HEK293 (cell line): Measurements from ENCODE around the gene NTRK3.

ENCODE experiments used
- CTCF ChIA-PET: fragments of 350-600 bp; formaldehyde crosslinking; extraction: SDS; loops from one replicate; lab custom pipeline; 2021; ENCODE audit warnings: antibody characterized with exemption; lab: Yijun Ruan, JAX
- POLR2A ChIA-PET: fragments of 300-600 bp; formaldehyde crosslinking; extraction: SDS; loops from one replicate; lab custom pipeline; 2020; ENCODE audit warnings: antibody characterized with exemption, inconsistent platforms; lab: Yijun Ruan, JAX
- H3K27ac ChIP-seq: fragments of 200-500 bp; sonication (Bioruptor generic); 2 replicates; pipeline ENCODE4 v1.5.1; 2014; ENCODE audit warnings: low read depth, low read length, control low read depth, inconsistent platforms; ENCODE audit errors: extremely low read depth
- H3K36me3 ChIP-seq, 2 experiments: fragments of 200-500 bp in 1 of 2; sonication (Bioruptor generic) in 1 of 2; 1 replicate in 1 of 2; 2 replicates in 1 of 2; pipeline ENCODE4 v1.5.1; 2014 to 2017; ENCODE audit warnings: inconsistent platforms in 2 of 2, low read length in 2 of 2; ENCODE audit not compliant: control insufficient read depth in 2 of 2, insufficient read depth in 1 of 2
- H3K4me1 ChIP-seq: fragments of 200-500 bp; sonication (Bioruptor generic); 2 replicates; pipeline ENCODE4 v1.5.1; 2014; ENCODE audit warnings: mild to moderate bottlenecking, low read length, inconsistent platforms; ENCODE audit not compliant: control insufficient read depth, insufficient read depth
- H3K4me3 ChIP-seq: 2 replicates; pipeline ENCODE4 v1.5.1; 2011; ENCODE audit warnings: low read depth, mild to moderate bottlenecking, control low read depth, low read length, moderate library complexity
- H3K9me3 ChIP-seq: fragments of 200-500 bp; sonication (Bioruptor generic); 2 replicates; pipeline ENCODE4 v1.5.1; 2014; ENCODE audit warnings: low read depth, low read length, inconsistent platforms; ENCODE audit not compliant: control insufficient read depth, insufficient read depth
- EGR2 ChIP-seq: fragments of 450-650 bp; formaldehyde crosslinking; IDR thresholded peaks from 2 replicates; pipeline ENCODE4 v1.5.1; 2016; ENCODE audit warnings: low read depth, missing biosample characterization, missing genetic modification characterization
- HOXA7 ChIP-seq: sonication (generic); formaldehyde crosslinking; IDR thresholded peaks from 2 replicates; pipeline ENCODE4 v1.8.1; 2022; ENCODE audit warnings: missing genetic modification reagents, borderline replicate concordance
- KLF9 ChIP-seq: fragments of 450-650 bp; formaldehyde crosslinking; IDR thresholded peaks from 2 replicates; pipeline ENCODE4 v1.5.1; 2016; ENCODE audit warnings: missing biosample characterization, missing genetic modification characterization, low read depth
- OVOL3 ChIP-seq: fragments of 450-650 bp; formaldehyde crosslinking; IDR thresholded peaks from 2 replicates; pipeline ENCODE4 v1.5.1; 2016; ENCODE audit warnings: missing biosample characterization, missing genetic modification characterization
- SP2 ChIP-seq: fragments of 450-650 bp; formaldehyde crosslinking; IDR thresholded peaks from 2 replicates; pipeline ENCODE4 v1.5.1; 2016; ENCODE audit warnings: missing biosample characterization, missing genetic modification characterization
- SP7 ChIP-seq: fragments of 450-650 bp; formaldehyde crosslinking; IDR thresholded peaks from 2 replicates; pipeline ENCODE4 v1.5.1; 2016; ENCODE audit warnings: missing biosample characterization, missing genetic modification characterization
- YY1 ChIP-seq: fragments of 450-650 bp; formaldehyde crosslinking; IDR thresholded peaks from 2 replicates; pipeline ENCODE4 v1.5.1; 2018; ENCODE audit warnings: missing biosample characterization, missing genetic modification characterization
- ZBTB20 ChIP-seq: fragments of 450-650 bp; formaldehyde crosslinking; IDR thresholded peaks from 2 replicates; pipeline ENCODE4 v1.5.1; 2016; ENCODE audit warnings: missing biosample characterization, missing genetic modification characterization
- ZEB2 ChIP-seq: fragments of 450-650 bp; formaldehyde crosslinking; IDR thresholded peaks from 2 replicates; pipeline ENCODE4 v1.5.1; 2016; ENCODE audit warnings: missing biosample characterization, missing genetic modification characterization
- ZFP37 ChIP-seq: fragments of 450-650 bp; formaldehyde crosslinking; IDR thresholded peaks from 2 replicates; pipeline ENCODE4 v1.5.1; 2016; ENCODE audit warnings: missing biosample characterization, missing genetic modification characterization
- ZNF366 ChIP-seq: fragments of 450-650 bp; formaldehyde crosslinking; conservative IDR thresholded peaks from 2 replicates; pipeline ENCODE4 v1.5.1; 2016; ENCODE audit warnings: missing biosample characterization, missing genetic modification characterization
- ZNF555 ChIP-seq: fragments of 450-650 bp; formaldehyde crosslinking; conservative IDR thresholded peaks from 2 replicates; pipeline ENCODE4 v1.5.1; 2017; ENCODE audit warnings: missing biosample characterization, mild to moderate bottlenecking, missing genetic modification characterization, inconsistent platforms
- ZNF571 ChIP-seq: fragments of 450-650 bp; formaldehyde crosslinking; IDR thresholded peaks from 2 replicates; pipeline ENCODE4 v1.5.0; 2017; ENCODE audit warnings: missing biosample characterization, missing genetic modification characterization
- ZNF600 ChIP-seq: fragments of 450-650 bp; formaldehyde crosslinking; IDR thresholded peaks from 2 replicates; pipeline ENCODE4 v1.5.1; 2016; ENCODE audit warnings: missing biosample characterization, missing genetic modification characterization
- ZNF610 ChIP-seq: fragments of 450-650 bp; formaldehyde crosslinking; IDR thresholded peaks from 2 replicates; pipeline ENCODE4 v1.5.1; 2016; ENCODE audit warnings: missing biosample characterization, missing genetic modification characterization, borderline replicate concordance
- ZNF701 ChIP-seq: fragments of 450-650 bp; formaldehyde crosslinking; IDR thresholded peaks from 2 replicates; pipeline ENCODE4 v1.5.1; 2016; ENCODE audit warnings: missing biosample characterization, missing genetic modification characterization
- ZNF791 ChIP-seq: fragments of 450-650 bp; formaldehyde crosslinking; IDR thresholded peaks from 2 replicates; pipeline ENCODE4 v1.5.1; 2016; ENCODE audit warnings: missing biosample characterization, missing genetic modification characterization
- ZSCAN23 ChIP-seq: fragments of 450-650 bp; formaldehyde crosslinking; IDR thresholded peaks from 2 replicates; pipeline ENCODE4 v1.5.1; 2016; ENCODE audit warnings: missing biosample characterization, missing genetic modification characterization
- TF ChIP-seq, protein P1 (sequence below): fragments of 450-650 bp; formaldehyde crosslinking; IDR thresholded peaks from 2 replicates; pipeline ENCODE4 v1.5.1; 2016; ENCODE audit warnings: missing biosample characterization, missing genetic modification characterization
- TF ChIP-seq, protein P2 (sequence below): fragments of 450-650 bp; formaldehyde crosslinking; IDR thresholded peaks from 2 replicates; pipeline ENCODE4 v1.5.1; 2016; ENCODE audit warnings: missing biosample characterization, missing genetic modification characterization, low read depth

Gene NTRK3

DNA sequence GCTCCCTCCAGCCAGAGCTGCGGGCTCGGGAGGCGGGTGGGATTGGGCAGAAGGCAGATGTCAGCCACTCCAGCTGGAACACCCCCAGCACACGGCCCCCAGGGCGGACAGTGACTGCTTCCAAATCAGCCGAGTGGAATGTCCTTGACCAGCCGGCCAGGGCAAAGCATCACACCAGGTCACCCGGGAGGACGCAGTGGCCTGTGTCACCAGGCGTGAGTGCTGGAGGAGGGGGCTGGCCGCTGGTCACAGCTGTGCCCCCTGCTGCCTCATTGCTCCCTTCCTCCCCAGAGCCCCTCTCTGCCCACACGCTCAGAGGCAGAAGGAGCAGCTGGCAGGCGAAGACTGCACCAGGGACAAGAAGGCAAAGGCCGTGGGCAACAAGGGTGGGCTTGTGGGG, 33.5 kb downstream of the NTRK3 start (continued):
- TF ChIP-seq, protein P1, sequence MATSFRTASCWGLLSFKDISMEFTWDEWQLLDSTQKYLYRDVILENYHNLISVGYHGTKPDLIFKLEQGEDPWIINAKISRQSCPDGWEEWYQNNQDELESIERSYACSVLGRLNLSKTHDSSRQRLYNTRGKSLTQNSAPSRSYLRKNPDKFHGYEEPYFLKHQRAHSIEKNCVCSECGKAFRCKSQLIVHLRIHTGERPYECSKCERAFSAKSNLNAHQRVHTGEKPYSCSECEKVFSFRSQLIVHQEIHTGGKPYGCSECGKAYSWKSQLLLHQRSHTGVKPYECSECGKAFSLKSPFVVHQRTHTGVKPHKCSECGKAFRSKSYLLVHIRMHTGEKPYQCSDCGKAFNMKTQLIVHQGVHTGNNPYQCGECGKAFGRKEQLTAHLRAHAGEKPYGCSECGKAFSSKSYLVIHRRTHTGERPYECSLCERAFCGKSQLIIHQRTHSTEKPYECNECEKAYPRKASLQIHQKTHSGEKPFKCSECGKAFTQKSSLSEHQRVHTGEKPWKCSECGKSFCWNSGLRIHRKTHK: no peak

DNA sequence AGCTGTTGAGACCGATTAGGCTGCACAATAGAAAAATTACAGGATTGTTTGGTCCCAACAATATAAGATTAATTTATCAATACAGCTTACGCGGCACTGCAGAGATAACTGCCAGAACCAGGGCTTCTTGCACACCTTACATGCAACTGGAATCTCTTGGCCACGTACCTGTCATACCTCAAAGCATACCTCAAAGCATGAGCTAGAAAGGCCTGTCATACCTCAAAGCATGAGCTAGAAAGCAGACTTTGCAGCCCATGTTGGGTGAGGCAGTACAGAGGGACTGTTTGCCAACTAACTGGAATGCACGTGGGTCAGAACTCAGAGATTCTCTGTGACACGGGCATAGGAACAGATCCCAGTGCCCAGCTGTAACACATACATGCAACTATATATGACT, 34.7 kb downstream of the NTRK3 start:
- ChIA-PET POLR2A (no interaction called here), CTCF (interaction anchor here (0.6 to 7.6 kb wide), 3 partner anchors 22 to 109 kb away, joined by 3 to 56 read pairs (median 4); no protein-coding TSS in a partner anchor)
- H3K27ac ChIP-seq: no peak overlapping the region
- no peak overlapping the region for H3K4me3 ChIP-seq
- no peaks in the 10 kb centered on the region for H3K36me3 ChIP-seq
- no peaks in the 10 kb centered on the region for H3K4me1 ChIP-seq
- TF ChIP-seq ZNF610: no peak
- TF ChIP-seq ZNF571 (tag by site-specific recombination): no peak
- no peaks in the 10 kb centered on the region for H3K9me3 ChIP-seq

DNA sequence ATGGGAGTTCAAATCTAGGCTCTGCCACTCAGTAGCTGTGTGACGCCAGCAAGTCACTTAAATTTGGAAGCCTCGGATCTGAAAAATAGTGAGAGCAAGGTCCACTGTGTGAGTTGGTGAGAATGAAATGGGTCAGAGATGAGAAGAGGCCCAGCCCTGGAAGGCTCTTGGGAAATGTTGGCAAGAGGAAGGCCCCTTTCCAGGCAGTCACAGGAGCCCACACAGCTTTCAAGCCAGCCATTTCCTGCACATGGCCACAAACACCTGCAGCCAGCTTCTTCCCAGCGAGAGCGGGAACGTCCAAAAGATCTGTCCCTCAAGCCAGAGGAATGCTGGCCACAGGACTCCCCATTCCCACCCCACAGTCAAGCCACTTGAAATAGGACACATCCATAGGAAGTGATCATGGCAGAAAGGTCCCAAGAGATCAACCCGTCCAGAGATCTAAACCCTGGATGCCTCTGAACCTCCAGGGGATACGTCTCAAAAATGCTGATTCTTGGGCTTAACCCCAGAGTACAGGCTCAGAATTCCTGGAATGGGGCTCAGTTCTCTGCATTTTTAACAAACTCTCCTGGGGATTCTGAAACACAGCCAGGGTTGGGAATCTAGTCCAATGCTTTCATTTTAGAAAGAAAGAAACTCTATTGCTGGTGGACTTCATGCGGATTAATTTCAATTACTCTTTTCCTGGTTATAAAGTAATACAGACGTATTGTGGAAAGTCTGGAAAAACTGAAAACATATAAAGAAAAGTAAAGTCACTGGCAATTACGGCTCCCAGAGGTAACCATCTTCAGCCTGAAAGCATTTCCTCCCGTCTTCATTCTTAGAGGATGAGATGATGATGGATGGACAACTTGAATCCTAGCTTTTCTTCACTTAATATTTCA, 35.9 kb downstream of the NTRK3 start:
- no peaks in the 10 kb centered on the region for H3K9me3 ChIP-seq
- no peaks in the 10 kb centered on the region for H3K4me1 ChIP-seq
- no peak for TF ChIP-seq KLF9
- no peak for TF ChIP-seq ZFP37
- no peak for TF ChIP-seq ZNF600 (tag by site-specific recombination)
- TF ChIP-seq YY1 (tag by site-specific recombination): no peak
- no peak for TF ChIP-seq ZNF555 (tag by site-specific recombination)
- TF ChIP-seq EGR2 (tag by site-specific recombination): no peak
- TF ChIP-seq OVOL3: no peak
- TF ChIP-seq ZEB2 (tag by site-specific recombination): no peak
- TF ChIP-seq ZSCAN23 (tag by site-specific recombination): no peak
- no peak for TF ChIP-seq ZNF791 (tag by site-specific recombination)
- TF ChIP-seq ZNF701: no peak
- TF ChIP-seq ZBTB20 (tag by site-specific recombination): no peak
- no peak for TF ChIP-seq ZNF366 (tag by site-specific recombination)
- TF ChIP-seq, protein P2, sequence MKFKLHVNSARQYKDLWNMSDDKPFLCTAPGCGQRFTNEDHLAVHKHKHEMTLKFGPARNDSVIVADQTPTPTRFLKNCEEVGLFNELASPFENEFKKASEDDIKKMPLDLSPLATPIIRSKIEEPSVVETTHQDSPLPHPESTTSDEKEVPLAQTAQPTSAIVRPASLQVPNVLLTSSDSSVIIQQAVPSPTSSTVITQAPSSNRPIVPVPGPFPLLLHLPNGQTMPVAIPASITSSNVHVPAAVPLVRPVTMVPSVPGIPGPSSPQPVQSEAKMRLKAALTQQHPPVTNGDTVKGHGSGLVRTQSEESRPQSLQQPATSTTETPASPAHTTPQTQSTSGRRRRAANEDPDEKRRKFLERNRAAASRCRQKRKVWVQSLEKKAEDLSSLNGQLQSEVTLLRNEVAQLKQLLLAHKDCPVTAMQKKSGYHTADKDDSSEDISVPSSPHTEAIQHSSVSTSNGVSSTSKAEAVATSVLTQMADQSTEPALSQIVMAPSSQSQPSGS (tag by site-specific recombination): no peak
- no peak for TF ChIP-seq SP7
- no peak for TF ChIP-seq HOXA7 (CRISPR knock-in tag)
- TF ChIP-seq SP2 (tag by site-specific recombination): no peak
- POLR2A ChIA-PET: no interaction called here
- no peak overlapping the region for H3K27ac ChIP-seq
- no peaks in the 10 kb centered on the region for H3K36me3 ChIP-seq
- CTCF ChIA-PET: interaction anchor here (0.7 to 7.6 kb wide), 4 partner anchors 10 to 226 kb away, joined by 3 to 56 read pairs (median 5); no protein-coding TSS in a partner anchor
- H3K4me3 ChIP-seq: no peak overlapping the region
